Skeletal muscle cell (primary cell): Measurements from ENCODE around the gene RPS26.
A peak's percentile ranks its signal among the peaks of the same experiment; 100 is the strongest.
"Not testable (repeated sequence)": the region's sequence is repeated elsewhere in the genome, so short reads cannot be mapped to it uniquely, and the experiment has no call there.

Source experiments
- DNase-seq: peaks from one replicate; pipeline ENCODE4 v3.0.0-alpha.2; 2010; ENCODE audit warnings: low read depth
- H3K4me3 ChIP-seq: 2 replicates; pipeline ENCODE4 v1.5.1; 2011; ENCODE audit warnings: low read depth, mild to moderate bottlenecking, control low read depth, low read length, moderate library complexity

Gene RPS26

GRCh38 chr12:56062996-56063395 is 21.3 kb downstream of the RPS26 start:
- DNase-seq: no peak
- no peak overlapping the region for H3K4me3 ChIP-seq

GRCh38 chr12:56071648-56072047 is 29.9 kb downstream of the RPS26 start:
- DNase-seq: no peak
- H3K4me3 ChIP-seq: no peak overlapping the region

- no peak for DNase-seq
- H3K4me3 ChIP-seq: no peak overlapping the region
Measured at GRCh38 chr12:56074396-56074795, 32.7 kb downstream of the RPS26 start.

DNA sequence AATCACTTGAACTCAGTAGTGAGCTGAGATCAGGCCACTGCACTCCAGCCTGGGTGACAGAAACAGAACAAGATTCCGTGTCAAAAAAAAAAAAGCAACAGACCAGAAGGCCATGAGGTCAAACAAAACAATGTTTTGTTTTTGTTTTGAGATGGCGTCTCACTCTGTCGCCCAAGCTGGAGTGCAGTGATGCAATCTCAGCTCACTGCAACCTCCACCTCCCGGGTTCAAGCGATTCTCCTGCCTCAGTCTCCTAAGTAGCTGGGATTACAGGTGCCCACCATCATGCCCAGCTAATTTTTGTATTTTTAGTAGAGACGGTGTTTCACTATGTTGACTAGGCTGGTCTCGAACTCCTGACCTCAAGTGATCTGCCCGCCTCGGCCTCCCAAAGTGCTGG is 36.2 kb downstream of the RPS26 start:
- not testable (repeated sequence) for H3K4me3 ChIP-seq, DNase-seq

DNA sequence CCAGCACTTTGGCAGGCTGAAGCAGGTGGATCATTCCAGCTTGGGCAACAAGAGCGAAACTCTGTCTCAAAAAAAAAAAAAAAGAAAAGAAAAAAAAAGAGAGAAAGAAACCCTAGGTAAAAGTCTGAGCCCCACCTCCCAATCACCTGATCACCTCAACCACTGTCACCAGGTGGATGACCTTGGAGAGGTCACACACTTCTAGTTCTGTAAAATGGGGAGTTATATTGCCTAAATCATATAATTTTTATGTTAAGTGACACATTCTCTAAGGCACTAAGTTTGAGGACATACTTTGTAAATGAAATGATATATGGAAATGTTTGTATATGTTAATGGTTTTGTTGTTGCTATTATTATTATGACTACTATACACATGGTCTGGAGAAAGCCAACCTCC is 36.7 kb downstream of the RPS26 start:
- H3K4me3 ChIP-seq: no peak overlapping the region
- DNase-seq: no peak

DNA sequence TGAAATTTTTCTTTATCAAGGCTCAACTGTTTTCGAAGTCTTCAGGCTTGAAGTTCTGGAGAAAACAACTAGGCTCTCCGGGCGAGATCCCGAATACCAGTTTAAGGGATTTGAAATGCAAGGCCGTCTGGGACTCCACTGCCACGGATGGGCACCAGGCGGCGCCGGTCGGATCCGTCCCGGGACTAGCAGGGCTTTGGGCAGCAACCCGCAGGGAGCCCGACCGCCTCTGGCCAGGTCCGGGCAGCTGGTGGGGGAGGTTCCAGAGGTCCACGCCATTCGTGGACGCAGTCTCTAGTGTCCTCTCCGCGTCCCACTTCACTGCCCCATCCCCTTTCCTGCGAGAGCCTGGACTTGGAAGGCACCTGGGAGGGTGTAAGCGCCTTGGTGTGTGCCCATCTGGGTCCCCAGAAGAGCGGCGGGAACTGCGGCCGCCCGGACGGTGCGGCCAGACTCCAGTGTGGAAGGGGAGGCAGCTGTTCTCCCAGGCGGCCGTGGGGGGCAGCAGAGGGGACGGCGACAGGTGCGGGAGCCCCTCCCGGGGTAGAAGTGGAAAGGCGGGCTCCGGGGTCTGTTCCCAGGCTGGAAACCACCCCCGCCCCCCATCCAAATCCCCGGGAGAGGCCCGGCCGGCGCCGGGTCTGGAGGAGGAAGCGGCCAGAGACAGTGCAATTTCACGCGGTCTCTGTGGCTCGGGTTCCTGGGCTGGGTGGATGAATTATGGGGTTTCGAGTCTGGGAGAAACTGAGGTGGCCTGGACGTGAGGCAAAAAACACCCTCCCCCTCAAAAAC is 37.4 kb downstream of the RPS26 start:
- peak overlapping the region; percentile 59 for H3K4me3 ChIP-seq
- DNase-seq: peak; percentile 34

GRCh38 chr12:56079723-56080555 is 38.2 kb downstream of the RPS26 start, which contains the start of gene ERBB3:
TSS of gene ERBB3 (plus strand) at chr12:56080165. CDS start at chr12:56080301, 136 bp downstream.
- H3K4me3 ChIP-seq: peak within 1 kb of the TSS; percentile 59
- peak; percentile 53 for DNase-seq

- DNase-seq: no peak
- peak overlapping the region; percentile 59 for H3K4me3 ChIP-seq
Measured at GRCh38 chr12:56080556-56081138, 38.9 kb downstream of the RPS26 start.

GRCh38 chr12:56081393-56082347 is 40.0 kb downstream of the RPS26 start:
- H3K4me3 ChIP-seq: peak overlapping the region; percentile 15
- no peak for DNase-seq

- no peak overlapping the region for H3K4me3 ChIP-seq
Measured at GRCh38 chr12:56082382-56082781, 40.7 kb downstream of the RPS26 start.

DNA sequence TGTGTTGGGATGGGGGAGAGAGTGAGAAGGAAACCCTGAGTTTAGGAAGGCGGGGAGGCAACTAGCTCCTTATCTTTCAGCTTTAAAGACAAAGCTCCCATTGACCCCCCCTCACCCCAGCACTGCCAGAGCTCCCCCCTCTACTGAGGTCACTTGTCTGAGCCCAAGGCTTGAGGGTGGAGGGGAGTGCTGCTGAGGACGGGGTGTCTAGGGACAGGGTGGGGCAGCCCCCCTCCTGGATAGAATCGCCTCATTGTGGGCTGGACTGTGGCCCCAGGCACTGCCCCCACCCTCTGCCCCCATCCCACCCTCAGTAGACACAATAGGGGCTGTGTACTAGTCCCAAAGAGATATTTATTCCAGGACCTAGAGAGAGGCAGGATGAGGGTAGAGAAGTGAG is 41.2 kb downstream of the RPS26 start:
- no peak for DNase-seq
- H3K4me3 ChIP-seq: no peak overlapping the region

More at GRCh38 chr12:56082382-56082781, 40.7 kb downstream of the RPS26 start:
- DNase-seq: no peak

- DNase-seq: no peak
- H3K4me3 ChIP-seq: no peak overlapping the region
Measured at GRCh38 chr12:56084958-56085543, 43.3 kb downstream of the RPS26 start.

DNA sequence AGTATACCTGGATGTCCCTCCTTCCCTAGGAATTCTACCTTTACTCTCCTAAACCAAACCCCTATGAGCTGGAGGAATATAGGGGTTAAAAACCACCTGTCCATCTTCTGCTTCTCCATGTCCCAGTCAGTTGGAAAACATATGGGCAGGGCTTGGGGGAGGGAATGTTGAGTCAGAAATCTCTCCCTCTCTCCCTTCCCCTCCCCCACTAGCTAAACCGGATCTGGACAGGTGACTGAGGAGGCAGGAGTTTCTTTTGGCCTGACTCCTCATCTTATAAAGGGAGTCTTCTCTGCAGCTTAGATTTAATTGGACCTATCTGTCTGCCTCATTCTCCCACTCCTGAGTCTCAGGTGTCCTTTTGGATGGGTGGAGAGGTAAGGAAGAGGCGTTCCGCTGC is 44.4 kb downstream of the RPS26 start:
- no peak for DNase-seq
- no peak overlapping the region for H3K4me3 ChIP-seq

DNA sequence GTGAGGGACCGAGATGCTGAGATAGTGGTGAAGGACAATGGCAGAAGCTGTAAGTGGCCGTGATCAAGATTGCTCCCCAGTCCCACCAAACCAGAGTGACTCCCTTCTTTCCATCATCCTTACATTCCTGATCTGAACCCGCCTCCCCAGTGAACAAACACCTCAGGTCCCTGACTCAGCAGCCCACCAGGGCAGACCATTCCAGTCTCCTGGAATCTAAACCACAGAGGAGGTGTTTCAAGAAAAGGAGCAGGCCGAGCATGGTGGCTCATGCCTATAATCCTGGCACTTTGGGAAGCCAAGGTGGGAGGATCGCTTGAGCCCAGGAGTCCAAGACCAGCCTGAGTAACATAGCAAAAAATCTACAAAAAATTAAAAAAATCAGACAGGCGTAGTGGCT is 44.9 kb downstream of the RPS26 start:
- DNase-seq: no peak
- no peak overlapping the region for H3K4me3 ChIP-seq

DNA sequence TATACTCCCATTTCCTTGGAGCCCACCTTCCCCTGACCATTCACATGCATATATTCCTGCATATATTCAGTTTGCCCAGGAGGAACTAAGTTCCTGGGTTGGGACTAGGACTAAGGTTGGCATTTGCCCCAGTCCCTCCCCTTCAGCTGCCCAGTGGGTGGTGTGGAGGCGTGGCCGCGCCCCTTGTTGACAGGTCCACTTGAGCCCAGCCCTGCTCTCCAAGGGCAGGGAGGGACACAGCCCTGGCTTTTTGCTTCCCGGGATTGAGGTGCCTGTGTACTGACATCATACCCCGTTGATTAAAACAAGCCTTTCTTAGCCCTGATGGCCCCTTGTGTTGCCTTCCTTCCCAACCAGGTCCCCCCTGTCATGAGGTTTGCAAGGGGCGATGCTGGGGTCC is 45.5 kb downstream of the RPS26 start:
- DNase-seq: no peak
- no peak overlapping the region for H3K4me3 ChIP-seq
